HEK293T (cell line): Measurements from ENCODE around the gene CPAMD8.

Experiments used
- CTCF ChIA-PET: fragments of 350-600 bp; formaldehyde crosslinking; extraction: SDS; loops from one replicate; lab custom pipeline; 2021; ENCODE audit warnings: antibody characterized with exemption, inconsistent platforms; lab: Yijun Ruan, JAX
- POLR2A ChIA-PET: fragments of 350-600 bp; formaldehyde crosslinking; extraction: SDS; loops from one replicate; lab custom pipeline; 2020; ENCODE audit warnings: antibody characterized with exemption, inconsistent platforms; lab: Yijun Ruan, JAX
- DNase-seq: peaks from one replicate; pipeline ENCODE4 v3.0.0; 2012; ENCODE audit warnings: mixed read lengths; ENCODE audit errors: extremely low spot score
- ARNT ChIP-seq: fragments of 450-650 bp; IDR thresholded peaks from 2 replicates; pipeline ENCODE4 v1.6.1; 2017; ENCODE audit warnings: mild to moderate bottlenecking
- BHLHE40 ChIP-seq: fragments of 450-650 bp; IDR thresholded peaks from 2 replicates; pipeline ENCODE4 v1.6.1; 2016; ENCODE audit warnings: mild to moderate bottlenecking, moderate library complexity, borderline replicate concordance
- CTBP1 ChIP-seq: fragments of 450-650 bp; IDR thresholded peaks from 2 replicates; pipeline ENCODE4 v1.6.1; 2016; ENCODE audit warnings: borderline replicate concordance
- ELF4 ChIP-seq: fragments of 450-650 bp; IDR thresholded peaks from 2 replicates; pipeline ENCODE4 v1.6.1; 2017; ENCODE audit warnings: antibody characterized with exemption
- FOXA1 ChIP-seq: fragments of 450-650 bp; IDR thresholded peaks from 2 replicates; pipeline ENCODE4 v1.6.1; 2016; ENCODE audit warnings: mild to moderate bottlenecking
- FOXK2 ChIP-seq: fragments of 450-650 bp; IDR thresholded peaks from 2 replicates; pipeline ENCODE4 v1.6.1; 2016; ENCODE audit warnings: mild to moderate bottlenecking
- FOXM1 ChIP-seq: fragments of 450-650 bp; IDR thresholded peaks from 2 replicates; pipeline ENCODE4 v1.6.1; 2017; ENCODE audit warnings: mild to moderate bottlenecking, borderline replicate concordance
- HDGF ChIP-seq: fragments of 450-650 bp; IDR thresholded peaks from 2 replicates; pipeline ENCODE4 v1.6.1; 2017; ENCODE audit warnings: antibody characterized with exemption, borderline replicate concordance
- L3MBTL2 ChIP-seq: fragments of 450-650 bp; conservative IDR thresholded peaks from 2 replicates; pipeline ENCODE4 v1.6.1; 2016; ENCODE audit warnings: mild to moderate bottlenecking
- LEF1 ChIP-seq: fragments of 450-650 bp; IDR thresholded peaks from 2 replicates; pipeline ENCODE4 v1.6.1; 2017; ENCODE audit warnings: mild to moderate bottlenecking, borderline replicate concordance
- NFRKB ChIP-seq: fragments of 450-650 bp; IDR thresholded peaks from 2 replicates; pipeline ENCODE4 v1.6.1; 2016; ENCODE audit warnings: mild to moderate bottlenecking, moderate library complexity
- PKNOX1 ChIP-seq: fragments of 450-650 bp; IDR thresholded peaks from 2 replicates; pipeline ENCODE4 v1.6.1; 2016
- SP1 ChIP-seq: fragments of 450-650 bp; IDR thresholded peaks from 2 replicates; pipeline ENCODE4 v1.6.1; 2017
- SUZ12 ChIP-seq: fragments of 450-650 bp; IDR thresholded peaks from 2 replicates; pipeline ENCODE4 v1.6.1; 2016; ENCODE audit warnings: mild to moderate bottlenecking
- TARDBP ChIP-seq: fragments of 450-650 bp; IDR thresholded peaks from 2 replicates; pipeline ENCODE4 v1.6.1; 2016
- ZNF384 ChIP-seq: fragments of 450-650 bp; IDR thresholded peaks from 2 replicates; pipeline ENCODE4 v1.6.1; 2016

Gene CPAMD8

GRCh38 chr19:16922592-16922934 lies 104.0 kb downstream of the CPAMD8 start:
- TF ChIP-seq BHLHE40 (no peak), CTBP1 (no peak)
- CTCF ChIA-PET, result interaction anchor here (1.2 kb wide), 1 partner anchor 28 kb away, joined by 3 read pairs; no protein-coding TSS in a partner anchor
- POLR2A ChIA-PET, result no interaction called here
- DNase-seq, result no peak

GRCh38 chr19:16921766-16922591 lies 104.6 kb downstream of the CPAMD8 start:
- ChIA-PET POLR2A (no interaction called here), CTCF (no interaction called here)
- no peak for TF ChIP-seq NFRKB
- TF ChIP-seq CTBP1, result no peak
- TF ChIP-seq ELF4, result no peak
- no peak for TF ChIP-seq ARNT
- TF ChIP-seq ZNF384, result no peak
- TF ChIP-seq SP1, result no peak
- DNase-seq, result no peak

- CTCF ChIA-PET, result no interaction called here
Observed at GRCh38 chr19:16920816-16921529, 105.6 kb downstream of the CPAMD8 start.

GRCh38 chr19:16919496-16919895 lies 107.1 kb downstream of the CPAMD8 start:
- CTCF ChIA-PET, result no interaction called here
- TF ChIP-seq CTBP1, result no peak
- TF ChIP-seq LEF1, result no peak
- no peak for TF ChIP-seq ELF4
- TF ChIP-seq ZNF384, result no peak
- no peak for TF ChIP-seq FOXA1
- no peak for TF ChIP-seq HDGF
- TF ChIP-seq TARDBP, result no peak
- no peak for TF ChIP-seq SP1
- no peak for TF ChIP-seq PKNOX1
- TF ChIP-seq SUZ12, result no peak
- TF ChIP-seq ARNT, result no peak
- no peak for TF ChIP-seq FOXK2
- TF ChIP-seq L3MBTL2, result no peak

More at GRCh38 chr19:16920816-16921529, 105.6 kb downstream of the CPAMD8 start:
- TF ChIP-seq LEF1, result no peak
- TF ChIP-seq ELF4, result no peak
- no peak for TF ChIP-seq FOXM1
- no peak for TF ChIP-seq FOXA1
- TF ChIP-seq L3MBTL2, result no peak
- TF ChIP-seq NFRKB, result no peak
- no peak for TF ChIP-seq PKNOX1
- no peak for TF ChIP-seq HDGF
- TF ChIP-seq CTBP1, result no peak
- TF ChIP-seq ARNT, result no peak
- no peak for TF ChIP-seq FOXK2
- TF ChIP-seq ZNF384, result no peak
- no peak for TF ChIP-seq BHLHE40
- no peak for TF ChIP-seq TARDBP
- TF ChIP-seq SP1, result no peak
- no peak for TF ChIP-seq SUZ12
- DNase-seq, result no peak
- POLR2A ChIA-PET, result no interaction called here

GRCh38 chr19:16917401-16917800 lies 109.2 kb downstream of the CPAMD8 start:
- ChIA-PET CTCF (no interaction called here), POLR2A (no interaction called here)
- no peak for DNase-seq
- TF ChIP-seq FOXM1, result no peak
- no peak for TF ChIP-seq SUZ12
- no peak for TF ChIP-seq SP1
- TF ChIP-seq FOXA1, result no peak
- TF ChIP-seq NFRKB, result no peak
- TF ChIP-seq ELF4, result no peak
- TF ChIP-seq HDGF, result no peak
- no peak for TF ChIP-seq ZNF384

More at GRCh38 chr19:16919496-16919895, 107.1 kb downstream of the CPAMD8 start:
- POLR2A ChIA-PET, result no interaction called here
- DNase-seq, result no peak

GRCh38 chr19:16915734-16916133 lies 110.9 kb downstream of the CPAMD8 start:
- POLR2A ChIA-PET, result no interaction called here
- DNase-seq, result no peak
- no peak for TF ChIP-seq BHLHE40
- TF ChIP-seq ARNT, result no peak
- no peak for TF ChIP-seq SUZ12
- TF ChIP-seq TARDBP, result no peak
- no peak for TF ChIP-seq SP1
- no peak for TF ChIP-seq FOXK2
- TF ChIP-seq L3MBTL2, result no peak
- CTCF ChIA-PET, result no interaction called here

GRCh38 chr19:16915135-16915534 lies 111.5 kb downstream of the CPAMD8 start:
- ChIA-PET CTCF (no interaction called here), POLR2A (no interaction called here)
- DNase-seq, result no peak
- TF ChIP-seq TARDBP (no peak), L3MBTL2 (no peak), SUZ12 (no peak), LEF1 (no peak)
